ENCODE measurements around the gene FBLL1. TPM values are rescaled to one million over a fixed set of nuclear protein-coding genes. Genes with fewer than 3 reads are reported as not detected.

FBLL1 gene
- total and polyA plus RNA-seq, 2 donors (not counting 3 experiments of a cell fraction or from before 2014, with no cell fraction given): 0.44 to 2.5 TPM

GRCh38 chr5:168562279-168562678 lies 33.2 kb downstream of the FBLL1 start:
- Histone ChIP-seq H3K9me1 (replicated peaks; ENCODE audit: control insufficient read depth, extremely low read depth, insufficient read depth, low read length) (no peaks in the 10 kb centered on the region), H3K4me1 (ENCODE audit: control insufficient read depth, extremely low read depth, insufficient read depth, low read length) (no peaks in the 10 kb centered on the region), H3K9me3 (replicated peaks; ENCODE audit: control insufficient read depth, insufficient read depth, low read length) (no peaks in the 10 kb centered on the region), H3K36me3 (ENCODE audit: control insufficient read depth in 2 of 2, extremely low read depth in 1 of 2, insufficient read depth in 2 of 2, low read length in 2 of 2) (peaks cover 3 to 23% of the 10 kb centered on the region in 2 experiments), H3K27ac (ENCODE audit: insufficient read depth, low read depth, low read length) (no peak overlapping the region), H3K79me2 (ENCODE audit: control insufficient read depth, insufficient read depth, low read length) (peaks cover 54% of the 10 kb centered on the region), H3K4me2 (ENCODE audit: insufficient read depth, low read length) (no peak overlapping the region), H3K27me3 (ENCODE audit: control insufficient read depth in 2 of 2, insufficient read depth in 2 of 2, low read length in 2 of 2) (no peaks in the 10 kb centered on the region), H3K9ac (replicated peaks; ENCODE audit: extremely low read depth, insufficient read depth, low read length) (no peak overlapping the region), H4K20me1 (replicated peaks; ENCODE audit: control insufficient read depth, extremely low read depth, insufficient read depth, low read length) (peaks cover 14% of the 10 kb centered on the region), H3K4me3 (replicated peaks in 1 of 3; ENCODE audit: insufficient read depth in 1 of 3, low read depth in 1 of 3, low read length in 3 of 3) (no peak overlapping the region), H2AFZ (ENCODE audit: low read depth, low read length) (no peak overlapping the region)
- intact Hi-C loops (cut with micrococcal nuclease): loop anchor here (5.0 kb wide), 1 partner anchor 75 kb away; the partner anchor contains the start of gene RARS1
- DNase-seq (ENCODE audit: low read depth, low spot score) (no peak), FAIRE-seq (no peak)
- ChIA-PET POLR2A (no interaction called here), CTCF (no interaction called here)
- dilution Hi-C loops (cut with MboI; ENCODE audit: extremely low pct_ligation_motif_present, low sequenced_read_pairs): no loop called here
- TF ChIP-seq POLR2A (IDR thresholded peaks at IDR 0.05; ENCODE audit: low read depth, low read length): no peak
- no peak for TF ChIP-seq CTCF (IDR thresholded peaks at IDR 0.05; ENCODE audit: extremely low read depth in 1 of 2, insufficient read depth in 1 of 2, low read depth in 1 of 2, low read length in 2 of 2)
- no peak for TF ChIP-seq JUN (IDR thresholded peaks at IDR 0.05; ENCODE audit: borderline replicate concordance, insufficient read depth, insufficient read length, low read depth)
- no peak for TF ChIP-seq MAX (IDR thresholded peaks at IDR 0.05; ENCODE audit: insufficient read depth, insufficient read length)
- no peak for TF ChIP-seq FOS (IDR thresholded peaks at IDR 0.05; ENCODE audit: borderline replicate concordance, insufficient read depth, low read length)
- TF ChIP-seq EZH2 (IDR thresholded peaks at IDR 0.05; ENCODE audit: borderline replicate concordance, low read depth, low read length, severe bottlenecking): no peak
- no peak for TF ChIP-seq GATA2 (IDR thresholded peaks at IDR 0.05; ENCODE audit: insufficient read depth, insufficient read length, low read depth, low read length)
- TF ChIP-seq POLR2AphosphoS5 (IDR thresholded peaks at IDR 0.05; ENCODE audit: insufficient read depth, low read depth, low read length): no peak
- no peak for TF ChIP-seq MYC (IDR thresholded peaks at IDR 0.05; ENCODE audit: low read depth, low read length)
- no TSS peak for BruUV-seq (replicated peaks)
